Measurements from ENCODE around the gene KLK4.

- TF ChIP-seq, protein P1, sequence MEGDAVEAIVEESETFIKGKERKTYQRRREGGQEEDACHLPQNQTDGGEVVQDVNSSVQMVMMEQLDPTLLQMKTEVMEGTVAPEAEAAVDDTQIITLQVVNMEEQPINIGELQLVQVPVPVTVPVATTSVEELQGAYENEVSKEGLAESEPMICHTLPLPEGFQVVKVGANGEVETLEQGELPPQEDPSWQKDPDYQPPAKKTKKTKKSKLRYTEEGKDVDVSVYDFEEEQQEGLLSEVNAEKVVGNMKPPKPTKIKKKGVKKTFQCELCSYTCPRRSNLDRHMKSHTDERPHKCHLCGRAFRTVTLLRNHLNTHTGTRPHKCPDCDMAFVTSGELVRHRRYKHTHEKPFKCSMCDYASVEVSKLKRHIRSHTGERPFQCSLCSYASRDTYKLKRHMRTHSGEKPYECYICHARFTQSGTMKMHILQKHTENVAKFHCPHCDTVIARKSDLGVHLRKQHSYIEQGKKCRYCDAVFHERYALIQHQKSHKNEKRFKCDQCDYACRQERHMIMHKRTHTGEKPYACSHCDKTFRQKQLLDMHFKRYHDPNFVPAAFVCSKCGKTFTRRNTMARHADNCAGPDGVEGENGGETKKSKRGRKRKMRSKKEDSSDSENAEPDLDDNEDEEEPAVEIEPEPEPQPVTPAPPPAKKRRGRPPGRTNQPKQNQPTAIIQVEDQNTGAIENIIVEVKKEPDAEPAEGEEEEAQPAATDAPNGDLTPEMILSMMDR (IDR thresholded peaks at IDR 0.05), result peak; percentile 63 to 82 (median 78)
- TF ChIP-seq POLR2A (IDR thresholded peaks at IDR 0.05), result no peak
Measured at GRCh38 chr19:50922317-50922853, 11.2 kb upstream of the KLK4 start.
